ENCODE measurements around the gene OSGIN1.

GRCh38 chr16:83915081-83915480 is 38.0 kb upstream of the OSGIN1 start:
- TF ChIP-seq, protein P1, sequence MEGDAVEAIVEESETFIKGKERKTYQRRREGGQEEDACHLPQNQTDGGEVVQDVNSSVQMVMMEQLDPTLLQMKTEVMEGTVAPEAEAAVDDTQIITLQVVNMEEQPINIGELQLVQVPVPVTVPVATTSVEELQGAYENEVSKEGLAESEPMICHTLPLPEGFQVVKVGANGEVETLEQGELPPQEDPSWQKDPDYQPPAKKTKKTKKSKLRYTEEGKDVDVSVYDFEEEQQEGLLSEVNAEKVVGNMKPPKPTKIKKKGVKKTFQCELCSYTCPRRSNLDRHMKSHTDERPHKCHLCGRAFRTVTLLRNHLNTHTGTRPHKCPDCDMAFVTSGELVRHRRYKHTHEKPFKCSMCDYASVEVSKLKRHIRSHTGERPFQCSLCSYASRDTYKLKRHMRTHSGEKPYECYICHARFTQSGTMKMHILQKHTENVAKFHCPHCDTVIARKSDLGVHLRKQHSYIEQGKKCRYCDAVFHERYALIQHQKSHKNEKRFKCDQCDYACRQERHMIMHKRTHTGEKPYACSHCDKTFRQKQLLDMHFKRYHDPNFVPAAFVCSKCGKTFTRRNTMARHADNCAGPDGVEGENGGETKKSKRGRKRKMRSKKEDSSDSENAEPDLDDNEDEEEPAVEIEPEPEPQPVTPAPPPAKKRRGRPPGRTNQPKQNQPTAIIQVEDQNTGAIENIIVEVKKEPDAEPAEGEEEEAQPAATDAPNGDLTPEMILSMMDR (IDR thresholded peaks at IDR 0.05), result no peak
- TF ChIP-seq POLR2A (IDR thresholded peaks at IDR 0.05), result no peak

Data from tibial nerve (tissue), 3 donors.